ENCODE measurements around the gene RIOK2.

DNA sequence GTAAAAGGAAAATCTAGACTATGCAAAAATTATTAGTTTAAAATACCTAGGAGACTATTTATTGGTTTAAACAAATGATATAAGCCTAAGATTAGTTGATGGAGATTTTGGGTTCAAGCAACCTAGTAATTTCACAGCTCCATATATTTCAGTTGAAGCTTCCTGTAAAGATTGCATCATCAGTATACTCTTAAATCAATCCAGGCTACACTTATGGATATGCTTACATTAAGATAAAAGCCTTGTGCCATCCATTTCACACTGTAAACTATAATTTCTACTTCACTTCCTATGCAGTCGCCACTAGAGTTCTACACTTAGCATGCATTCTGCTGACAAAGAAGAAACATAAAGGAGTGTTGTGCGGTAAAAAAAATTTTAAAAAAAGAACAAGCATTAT is 33.3 kb downstream of the RIOK2 start:
- TF ChIP-seq POLR2AphosphoS5 (IDR thresholded peaks at IDR 0.05; ENCODE audit: low read depth, low read length) (no peak), POLR2A (IDR thresholded peaks at IDR 0.05; ENCODE audit: low read depth, low read length) (no peak), TAF1 (IDR thresholded peaks at IDR 0.05; ENCODE audit: borderline replicate concordance, low read depth, low read length) (no peak)

All from GM12892 (cell line).